GM12878 (cell line): ENCODE measurements around the gene AHNAK. TPM values are rescaled to one million over a fixed set of nuclear protein-coding genes. Genes with fewer than 3 reads are reported as not detected.

ENCODE experiments used
- ATAC-seq: fragments of 200-7000 bp; cut with Tn5 transposase; 3 replicates; pipeline ENCODE4 v1.9.1; 2020; ENCODE audit warnings: mild to moderate bottlenecking, moderate library complexity
- BruUV-seq: library from RNA; stranded (reverse); fragments of 400-500 nt; replicated peaks from 2 replicates; lab custom pipeline; 2021; lab: Mats Ljungman, UMichigan
- CTCF ChIA-PET: fragments of 300-600 bp; sonication (Branson Sonifier 250); formaldehyde crosslinking; extraction: SDS; loops from one replicate; lab custom pipeline; 2021; ENCODE audit warnings: inconsistent platforms; lab: Yijun Ruan, JAX
- POLR2A ChIA-PET: fragments of 350-600 bp; formaldehyde crosslinking; extraction: SDS; loops from one replicate; lab custom pipeline; 2021; ENCODE audit warnings: inconsistent platforms; lab: Charles Lee
- RAD21 ChIA-PET: fragments of 300-600 bp; sonication (Branson Sonifier 250); formaldehyde crosslinking; loops from one replicate; lab custom pipeline; 2023; ENCODE audit warnings: antibody characterized with exemption; ENCODE audit not compliant: unreplicated experiment; lab: Charles Lee
- SMC1A ChIA-PET: fragments of 300-600 bp; sonication (Branson Sonifier 250); formaldehyde crosslinking; loops from one replicate; lab custom pipeline; 2023; ENCODE audit not compliant: unreplicated experiment, uncharacterized antibody; lab: Charles Lee
- DNase-seq: peaks from one replicate; pipeline ENCODE4 v3.0.0-alpha.2; 2011; ENCODE audit warnings: low read depth, low spot score
- FAIRE-seq: peaks from 3 replicates; lab custom pipeline; 2011; peaks lifted over from hg19 to GRCh38; lab: Jason Lieb, UNC
- H2AFZ ChIP-seq: 2 replicates; pipeline ENCODE4 v1.6.0; 2011; ENCODE audit warnings: low read depth, low read length, control low read depth; ENCODE audit not compliant: control insufficient read depth
- H3K27ac ChIP-seq: 2 replicates; pipeline ENCODE4 v1.5.1; 2011; ENCODE audit warnings: control low read depth; ENCODE audit not compliant: control insufficient read depth, insufficient read depth
- H3K27me3 ChIP-seq, 2 experiments: replicated peaks in 1 of 2; 2 replicates each; pipeline versions ENCODE4 v1.6.0 to v1.6.1; 2011; ENCODE audit warnings: low read length in 1 of 2; ENCODE audit not compliant: control insufficient read depth in 2 of 2, insufficient read depth in 2 of 2
- H3K36me3 ChIP-seq, 2 experiments: 2 replicates each; pipeline ENCODE4 v1.5.1; 2011; ENCODE audit warnings: low read length in 1 of 2; ENCODE audit not compliant: control insufficient read depth in 2 of 2, insufficient read depth in 2 of 2
- H3K4me1 ChIP-seq: 2 replicates; pipeline ENCODE4 v1.6.1; 2011; ENCODE audit warnings: mild to moderate bottlenecking, low read length, moderate library complexity, mixed read lengths; ENCODE audit not compliant: control insufficient read depth, insufficient read depth
- H3K4me2 ChIP-seq: 2 replicates; pipeline ENCODE4 v1.6.0; 2011; ENCODE audit warnings: control low read depth; ENCODE audit not compliant: control insufficient read depth, insufficient read depth
- H3K4me3 ChIP-seq: fragments of 200-600 bp; sonication (generic); 2 replicates; pipeline ENCODE4 v1.5.1; 2016
- H3K79me2 ChIP-seq: 2 replicates; pipeline ENCODE4 v1.6.0; 2011; ENCODE audit warnings: low read length; ENCODE audit not compliant: control insufficient read depth, insufficient read depth
- H3K9ac ChIP-seq: 2 replicates; pipeline ENCODE4 v1.8.0; 2011; ENCODE audit warnings: low read length, control low read depth, mixed read lengths; ENCODE audit not compliant: control insufficient read depth, insufficient read depth
- H3K9me3 ChIP-seq: replicated peaks from 3 replicates; pipeline ENCODE4 v1.5.1; 2011; ENCODE audit warnings: mild to moderate bottlenecking, low read length; ENCODE audit not compliant: control insufficient read depth, insufficient read depth
- H4K20me1 ChIP-seq: 2 replicates; pipeline ENCODE4 v1.6.0; 2011; ENCODE audit not compliant: control insufficient read depth, insufficient read depth
- BACH1 ChIP-seq: fragments of 450-650 bp; IDR thresholded peaks from 2 replicates; pipeline ENCODE4 v1.6.1; 2017; ENCODE audit warnings: mild to moderate bottlenecking, borderline replicate concordance
- CREM ChIP-seq: IDR thresholded peaks from 2 replicates; pipeline ENCODE4 v1.6.1; 2014; ENCODE audit warnings: antibody characterized with exemption, low read depth
- HDAC2 ChIP-seq: fragments of 200-600 bp; sonication (generic); IDR thresholded peaks from 2 replicates; pipeline ENCODE4 v1.6.1; 2017
- NR2C1 ChIP-seq: fragments of 450-650 bp; IDR thresholded peaks from 2 replicates; pipeline ENCODE4 v1.6.1; 2017; ENCODE audit warnings: antibody characterized with exemption, mild to moderate bottlenecking, moderate library complexity
- PAX5 ChIP-seq: IDR thresholded peaks from 2 replicates; pipeline ENCODE4 v1.6.1; 2011; ENCODE audit warnings: low read depth, low read length, borderline replicate concordance
- WGBS: methylation state at CpG from one replicate; pipeline ENCODE4 v1.1.6; 2016; ENCODE audit warnings: low lambda C conversion rate; ENCODE audit not compliant: insufficient replicate concordance, insufficient coverage; ENCODE audit errors: missing lambda C conversion rate; 5-methylcytosine and 5-hydroxymethylcytosine counted together
- in situ Hi-C: fragments of 300-500 bp; cut with MboI; formaldehyde crosslinking; loops from 9 replicates; pipeline ENCODE4 v1.14.3; 2018; ENCODE audit warnings: mixed read lengths
- intact Hi-C: fragments of 100-400 bp; cut with micrococcal nuclease; formaldehyde crosslinking; loops from one replicate; pipeline ENCODE4 v1.14.2; 2022; ENCODE audit not compliant: unreplicated experiment
- polyA plus RNA-seq, 11 experiments: library from polyadenylated mRNA; depleted of rRNA in 4 of 11; unstranded in 6 of 11; stranded (reverse) in 5 of 11; fragments of >200 nt; fragmentation: Nextera tagmentation in 4 of 11; fragmentation: Illumina TruSeq in 1 of 11; extraction: Ambion mirVana in 4 of 11; extraction: Trizol in 1 of 11; gene quantifications; 1 replicate in 1 of 11; 2 replicates in 10 of 11; pipeline versions ENCODE4 v1.2.1 to v1.2.3, GENCODE V29; 2011 to 2016; ENCODE audit warnings: inconsistent platforms in 2 of 11, missing spikeins in 2 of 11, low read depth in 1 of 11
- total RNA-seq, 4 experiments: library from RNA; depleted of rRNA in 3 of 4; stranded (reverse); fragments of >200 nt in 3 of 4; fragmentation: Illumina TruSeq in 1 of 4; extraction: Trizol in 1 of 4; gene quantifications; 2 replicates each; pipeline versions ENCODE4 v1.2.1 to v1.2.3, GENCODE V29; 2013 to 2021
- TF ChIP-seq, protein P1 (sequence below): IDR thresholded peaks from 2 replicates; pipeline ENCODE4 v1.6.1; 2012; ENCODE audit warnings: low read depth, low read length, improper control_type of control experiment
- TF ChIP-seq, protein P2 (sequence below): fragments of 150-350 bp; IDR thresholded peaks from 2 replicates; pipeline ENCODE4 v1.6.1; 2014; ENCODE audit warnings: mild to moderate bottlenecking, low read depth, low read length
- TF ChIP-seq, protein P3 (sequence below): fragments of 450-650 bp; formaldehyde crosslinking; IDR thresholded peaks from 2 replicates; pipeline ENCODE4 v1.4.0; 2022; ENCODE audit warnings: mild to moderate bottlenecking, moderate library complexity

AHNAK gene
- total and polyA plus RNA-seq, 10 of the 15 experiments (the other 5 are each of a cell fraction or from before 2014, with no cell fraction given) = 0.76 to 90.3 (median 19.4) TPM

DNA sequence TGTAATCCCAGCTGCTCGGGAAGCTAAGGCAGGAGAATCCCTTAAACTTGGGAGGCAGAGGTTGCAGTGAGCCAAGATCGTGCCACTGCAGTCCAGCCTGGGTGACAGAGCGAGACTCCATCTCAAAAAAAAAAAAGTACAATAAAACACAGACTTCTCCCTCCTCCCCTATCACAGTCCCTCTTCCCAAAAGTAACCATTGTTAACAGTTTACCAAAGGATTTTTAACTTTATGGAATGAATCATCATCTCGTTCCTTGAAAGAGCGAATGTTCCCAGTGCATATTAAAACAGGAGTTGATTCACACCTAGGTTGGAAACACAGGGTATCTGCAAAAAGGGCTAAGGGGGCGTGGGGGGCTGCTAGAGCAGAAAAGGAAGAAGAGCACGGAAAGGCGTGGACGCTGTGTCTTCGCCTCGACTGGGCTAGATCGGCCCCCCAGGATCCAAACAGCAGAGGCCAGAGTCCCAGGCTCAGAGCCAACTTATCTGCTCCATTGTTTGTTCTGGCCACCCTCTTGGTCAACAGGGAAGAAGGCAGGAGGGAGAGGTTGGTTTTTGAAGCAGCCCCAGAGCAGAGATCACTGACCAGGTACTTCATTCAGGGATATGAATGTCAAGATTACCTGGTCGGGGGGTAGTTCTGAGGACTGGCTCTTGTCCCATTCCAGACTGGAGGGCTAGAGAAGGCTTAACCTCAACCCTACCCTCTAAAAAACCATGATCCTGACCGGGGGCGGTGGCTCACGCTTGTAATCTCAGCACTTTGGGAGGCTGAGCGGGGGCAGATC is 2.1 kb upstream of the AHNAK start:
- no peaks in the 10 kb centered on the region; a peak in 2 of 4 replicates for H3K27me3 ChIP-seq
- H3K9me3 ChIP-seq = no peaks in the 10 kb centered on the region
- H3K27ac ChIP-seq = no peak overlapping the region
- TF ChIP-seq BACH1 (no peak), HDAC2 (no peak), NR2C1 (no peak), PAX5 (no peak), CREM (no peak)
- TF ChIP-seq, protein P1, sequence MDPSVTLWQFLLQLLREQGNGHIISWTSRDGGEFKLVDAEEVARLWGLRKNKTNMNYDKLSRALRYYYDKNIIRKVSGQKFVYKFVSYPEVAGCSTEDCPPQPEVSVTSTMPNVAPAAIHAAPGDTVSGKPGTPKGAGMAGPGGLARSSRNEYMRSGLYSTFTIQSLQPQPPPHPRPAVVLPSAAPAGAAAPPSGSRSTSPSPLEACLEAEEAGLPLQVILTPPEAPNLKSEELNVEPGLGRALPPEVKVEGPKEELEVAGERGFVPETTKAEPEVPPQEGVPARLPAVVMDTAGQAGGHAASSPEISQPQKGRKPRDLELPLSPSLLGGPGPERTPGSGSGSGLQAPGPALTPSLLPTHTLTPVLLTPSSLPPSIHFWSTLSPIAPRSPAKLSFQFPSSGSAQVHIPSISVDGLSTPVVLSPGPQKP = no peak
- TF ChIP-seq, protein P2, sequence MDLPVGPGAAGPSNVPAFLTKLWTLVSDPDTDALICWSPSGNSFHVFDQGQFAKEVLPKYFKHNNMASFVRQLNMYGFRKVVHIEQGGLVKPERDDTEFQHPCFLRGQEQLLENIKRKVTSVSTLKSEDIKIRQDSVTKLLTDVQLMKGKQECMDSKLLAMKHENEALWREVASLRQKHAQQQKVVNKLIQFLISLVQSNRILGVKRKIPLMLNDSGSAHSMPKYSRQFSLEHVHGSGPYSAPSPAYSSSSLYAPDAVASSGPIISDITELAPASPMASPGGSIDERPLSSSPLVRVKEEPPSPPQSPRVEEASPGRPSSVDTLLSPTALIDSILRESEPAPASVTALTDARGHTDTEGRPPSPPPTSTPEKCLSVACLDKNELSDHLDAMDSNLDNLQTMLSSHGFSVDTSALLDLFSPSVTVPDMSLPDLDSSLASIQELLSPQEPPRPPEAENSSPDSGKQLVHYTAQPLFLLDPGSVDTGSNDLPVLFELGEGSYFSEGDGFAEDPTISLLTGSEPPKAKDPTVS = no peak
- TF ChIP-seq, protein P3, sequence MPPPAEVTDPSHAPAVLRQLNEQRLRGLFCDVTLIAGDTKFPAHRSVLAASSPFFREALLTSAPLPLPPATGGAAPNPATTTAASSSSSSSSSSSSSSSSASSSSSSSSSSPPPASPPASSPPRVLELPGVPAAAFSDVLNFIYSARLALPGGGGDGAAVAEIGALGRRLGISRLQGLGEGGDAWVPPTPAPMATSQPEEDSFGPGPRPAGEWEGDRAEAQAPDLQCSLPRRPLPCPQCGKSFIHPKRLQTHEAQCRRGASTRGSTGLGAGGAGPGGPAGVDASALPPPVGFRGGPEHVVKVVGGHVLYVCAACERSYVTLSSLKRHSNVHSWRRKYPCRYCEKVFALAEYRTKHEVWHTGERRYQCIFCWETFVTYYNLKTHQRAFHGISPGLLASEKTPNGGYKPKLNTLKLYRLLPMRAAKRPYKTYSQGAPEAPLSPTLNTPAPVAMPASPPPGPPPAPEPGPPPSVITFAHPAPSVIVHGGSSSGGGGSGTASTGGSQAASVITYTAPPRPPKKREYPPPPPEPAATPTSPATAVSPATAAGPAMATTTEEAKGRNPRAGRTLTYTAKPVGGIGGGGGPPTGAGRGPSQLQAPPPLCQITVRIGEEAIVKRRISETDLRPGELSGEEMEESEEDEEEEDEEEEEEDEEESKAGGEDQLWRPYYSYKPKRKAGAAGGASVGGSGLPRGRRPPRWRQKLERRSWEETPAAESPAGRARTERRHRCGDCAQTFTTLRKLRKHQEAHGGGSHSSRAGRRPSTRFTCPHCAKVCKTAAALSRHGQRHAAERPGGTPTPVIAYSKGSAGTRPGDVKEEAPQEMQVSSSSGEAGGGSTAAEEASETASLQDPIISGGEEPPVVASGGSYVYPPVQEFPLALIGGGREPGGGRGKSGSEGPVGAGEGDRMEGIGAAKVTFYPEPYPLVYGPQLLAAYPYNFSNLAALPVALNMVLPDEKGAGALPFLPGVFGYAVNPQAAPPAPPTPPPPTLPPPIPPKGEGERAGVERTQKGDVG = no peak
- TF ChIP-seq, all 136 proteins: peak for 0
- in situ Hi-C loops (no loop called here), intact Hi-C loops (no loop called here)
- no peak overlapping the region for H2AFZ ChIP-seq
- H3K4me2 ChIP-seq = no peak overlapping the region
- no peak overlapping the region for H3K4me3 ChIP-seq
- peaks cover 55% of the 10 kb centered on the region for H3K4me1 ChIP-seq
- FAIRE-seq (no peak), DNase-seq (no peak), ATAC-seq (no peak)
- no TSS peak for BruUV-seq
- ChIA-PET CTCF (interaction anchor here (1.0 to 1.6 kb wide), 2 partner anchors 50 to 126 kb away, joined by 3 to 4 read pairs; no protein-coding TSS in a partner anchor), SMC1A (no interaction called here), RAD21 (interaction anchor here (13.9 kb wide), 1 partner anchor 6 kb away, joined by 313 read pairs; the partner anchor contains the start of gene AHNAK), POLR2A (interaction anchor here (0.6 kb wide), 1 partner anchor 210 kb away, joined by 3 read pairs; no protein-coding TSS in a partner anchor)
- no peaks in the 10 kb centered on the region; the same call in 1 of the 2 replicates for H4K20me1 ChIP-seq
- no peaks in the 10 kb centered on the region for H3K36me3 ChIP-seq
- H3K9ac ChIP-seq = no peak overlapping the region
- peaks cover 22% of the 10 kb centered on the region for H3K79me2 ChIP-seq
- 76% methylated on average over 17 of the region's 17 CpGs for WGBS
